Retina (tissue), 1 donor: ENCODE data around the gene ANKRD13D.

ENCODE experiments used
- DNase-seq: peaks from one replicate; pipeline ENCODE4 v3.0.0-alpha.2; 2016

Gene ANKRD13D

GRCh38 chr11:67262731-67263675 lies 26.1 kb upstream of the ANKRD13D start:
- DNase-seq, result peak; percentile 82

- no peak for DNase-seq
Measured at GRCh38 chr11:67264260-67264659, 24.8 kb upstream of the ANKRD13D start.

GRCh38 chr11:67264877-67265632 lies 24.0 kb upstream of the ANKRD13D start:
- DNase-seq, result no peak

DNA sequence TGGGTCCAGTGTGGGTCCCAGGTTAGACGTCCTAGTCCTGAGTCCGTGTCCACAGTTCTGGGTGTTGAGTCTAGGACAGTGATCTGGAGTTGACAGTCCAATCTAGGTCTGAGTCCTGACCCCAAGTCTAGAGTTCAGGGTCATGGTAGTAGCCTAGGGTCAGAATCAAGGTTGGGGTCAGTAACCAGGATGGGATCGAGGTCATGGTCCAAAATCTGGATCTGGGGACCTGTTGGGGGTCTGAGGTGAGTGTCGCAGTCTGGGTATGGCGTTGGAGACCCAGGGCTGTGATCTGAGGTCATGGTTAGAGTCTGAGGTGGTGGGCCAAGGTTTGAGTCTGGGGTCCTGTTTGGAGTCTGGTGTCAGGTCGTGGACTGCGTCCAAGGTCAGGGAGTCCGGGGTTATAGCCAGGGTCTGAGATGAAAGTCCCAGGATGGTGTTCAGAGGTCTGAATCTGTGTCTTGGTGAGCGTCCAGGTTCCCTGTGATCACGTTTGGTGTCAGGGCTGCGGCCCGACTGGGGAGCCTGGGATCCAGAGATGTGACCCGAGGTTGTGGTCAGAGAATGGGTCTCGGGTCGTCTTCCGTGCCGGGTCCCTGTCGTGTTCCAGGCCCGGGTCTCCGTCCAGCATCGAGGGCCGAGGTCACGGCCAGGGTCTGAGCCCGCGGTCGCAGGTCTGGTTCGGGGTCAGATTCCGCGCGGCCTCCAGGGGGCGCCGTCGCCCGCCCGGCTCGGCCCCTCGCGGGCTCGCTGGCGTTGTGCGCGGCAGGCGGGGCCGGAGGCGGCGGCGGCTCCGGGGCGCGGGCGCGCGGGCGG lies 23.3 kb upstream of the ANKRD13D start:
- DNase-seq, result peak; percentile 84

GRCh38 chr11:67266449-67267187 lies 22.5 kb upstream of the ANKRD13D start, which contains the start of gene GRK2:
TSS of gene GRK2 (plus strand) at chr11:67266473. CDS start at chr11:67266700, 227 bp downstream.
- peak; percentile 30 for DNase-seq

GRCh38 chr11:67267188-67268080 lies 21.7 kb upstream of the ANKRD13D start:
- DNase-seq, result no peak

DNA sequence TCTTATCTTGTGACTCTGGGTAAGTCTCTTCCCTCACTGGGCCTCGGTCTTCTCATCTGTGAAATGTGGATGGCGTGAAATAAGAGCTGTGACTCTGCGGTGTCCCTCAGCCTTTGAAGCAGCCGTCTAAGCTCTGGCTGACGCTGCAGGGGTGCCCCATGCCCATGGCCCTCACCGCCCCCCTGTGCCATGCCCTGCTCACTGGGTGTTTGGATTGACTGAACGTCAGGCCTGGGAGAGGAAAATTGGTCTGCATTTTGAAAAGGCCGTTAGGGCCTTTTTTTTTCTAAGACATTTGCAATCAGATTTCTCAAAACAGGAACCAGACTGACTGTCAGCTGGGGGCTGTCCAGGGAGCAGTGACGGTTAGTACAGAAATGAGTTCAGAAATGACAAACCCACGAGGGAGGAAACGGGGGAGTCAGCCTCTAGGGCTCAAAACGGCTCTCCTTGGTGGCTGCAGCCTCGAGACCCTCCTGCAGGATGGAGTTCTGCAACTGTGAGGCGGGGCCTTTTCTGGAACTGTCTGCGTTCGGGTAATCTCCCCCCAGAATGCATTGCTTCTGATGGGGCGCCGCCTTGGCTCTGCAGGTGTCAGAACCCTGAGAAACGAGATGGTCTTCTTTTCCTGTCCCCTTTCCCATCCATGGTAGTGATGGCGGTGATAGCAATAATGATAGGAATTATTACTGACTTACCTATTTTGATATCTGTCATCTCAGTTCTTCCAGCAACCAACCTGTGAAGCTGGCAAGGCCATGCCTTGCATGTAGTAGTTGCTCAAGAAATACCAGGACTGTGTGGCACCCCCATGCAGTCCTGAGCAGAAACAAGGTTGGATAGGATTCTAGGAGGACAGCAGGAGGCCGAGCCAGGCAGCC lies 20.8 kb upstream of the ANKRD13D start:
- DNase-seq, result no peak

GRCh38 chr11:67268962-67269268 lies 20.2 kb upstream of the ANKRD13D start:
- no peak for DNase-seq

- DNase-seq, result no peak
Measured at GRCh38 chr11:67269401-67270255, 19.5 kb upstream of the ANKRD13D start.

DNA sequence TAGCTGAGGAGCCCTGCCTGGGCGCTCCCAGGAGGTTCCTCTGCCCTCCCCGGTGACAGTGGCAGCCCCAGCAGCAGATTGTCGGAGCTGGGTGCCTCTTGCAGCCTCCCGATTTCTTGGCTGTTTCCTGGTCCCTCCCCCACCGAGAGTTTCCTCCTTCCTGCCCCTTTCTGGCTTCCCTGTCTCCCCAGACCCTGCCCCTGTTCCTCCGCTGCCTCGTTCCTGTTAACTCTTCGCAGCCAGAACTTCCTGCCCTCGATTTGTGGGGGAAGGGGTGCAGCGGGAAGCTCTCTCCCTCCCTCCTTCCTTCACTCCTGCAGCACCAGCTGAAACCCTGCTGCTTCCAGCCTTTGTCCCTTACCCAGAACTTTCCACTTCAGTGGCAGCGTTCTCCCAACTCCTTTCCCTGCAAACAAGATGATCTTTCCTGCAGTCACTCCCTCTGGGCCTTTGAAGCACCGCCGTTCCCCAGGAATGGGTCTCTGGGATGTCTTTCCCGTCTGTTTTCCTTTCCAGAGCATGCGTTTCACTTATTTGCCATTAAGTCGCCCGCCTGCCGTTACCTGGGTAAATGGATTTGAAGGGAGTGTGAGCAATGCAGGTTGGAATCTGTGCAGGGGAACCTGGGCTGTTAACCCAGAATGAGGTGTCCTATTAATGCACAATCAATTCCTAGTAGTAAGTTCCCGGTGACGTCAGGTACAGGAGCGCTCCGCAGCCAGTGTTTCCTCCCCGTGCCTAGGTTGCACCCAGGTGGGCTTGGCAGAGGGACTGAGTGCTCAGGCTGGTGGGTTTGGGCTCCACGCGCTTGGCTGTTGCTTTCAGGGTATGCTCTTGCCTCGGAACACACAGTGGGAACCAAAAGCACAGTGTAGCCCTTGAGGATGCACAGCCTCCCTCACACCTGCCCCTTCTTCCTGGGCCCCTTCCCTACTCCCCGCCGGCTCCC lies 18.6 kb upstream of the ANKRD13D start:
- peak; percentile 65 for DNase-seq

- DNase-seq, result no peak
Measured at GRCh38 chr11:67271205-67271540, 17.9 kb upstream of the ANKRD13D start.

DNA sequence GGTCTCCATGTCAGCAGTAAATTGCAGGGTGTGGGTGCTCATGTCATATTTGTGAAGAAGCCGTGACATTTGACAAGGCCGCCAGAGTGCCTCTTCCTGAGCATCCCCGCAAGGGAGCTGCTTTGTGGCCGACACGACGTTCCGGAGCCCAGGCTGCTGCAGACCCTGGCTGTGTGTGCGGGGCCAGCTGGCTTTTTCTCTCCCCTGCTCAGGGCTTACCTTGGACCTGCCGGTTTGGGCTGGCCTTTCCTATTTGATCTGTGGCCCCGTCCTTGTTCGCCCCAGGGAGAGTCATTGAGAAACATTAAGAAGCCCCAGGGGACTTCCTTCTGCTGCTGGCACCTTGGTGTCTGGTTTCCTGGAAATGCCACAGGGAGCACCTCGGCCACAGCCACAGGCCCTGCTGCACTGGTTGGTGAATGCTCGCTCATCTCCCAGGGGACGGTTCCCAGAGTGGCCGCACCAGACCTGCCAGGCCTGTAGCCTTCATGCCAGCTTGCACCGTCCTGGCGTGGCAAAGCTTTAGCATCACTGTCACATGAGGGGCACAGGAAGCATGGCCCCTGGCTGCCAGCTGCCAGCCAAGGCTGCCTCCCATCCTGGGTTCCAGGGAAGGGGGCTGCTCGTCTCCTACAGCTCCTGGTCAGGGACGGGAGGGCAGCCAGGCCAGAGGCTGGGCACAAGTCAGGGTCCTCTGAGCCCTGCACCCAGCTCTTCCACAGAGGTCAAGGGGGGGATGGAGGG lies 17.4 kb upstream of the ANKRD13D start:
- peak; percentile 43 for DNase-seq

- no peak for DNase-seq
Measured at GRCh38 chr11:67272327-67273259, 16.5 kb upstream of the ANKRD13D start.

DNA sequence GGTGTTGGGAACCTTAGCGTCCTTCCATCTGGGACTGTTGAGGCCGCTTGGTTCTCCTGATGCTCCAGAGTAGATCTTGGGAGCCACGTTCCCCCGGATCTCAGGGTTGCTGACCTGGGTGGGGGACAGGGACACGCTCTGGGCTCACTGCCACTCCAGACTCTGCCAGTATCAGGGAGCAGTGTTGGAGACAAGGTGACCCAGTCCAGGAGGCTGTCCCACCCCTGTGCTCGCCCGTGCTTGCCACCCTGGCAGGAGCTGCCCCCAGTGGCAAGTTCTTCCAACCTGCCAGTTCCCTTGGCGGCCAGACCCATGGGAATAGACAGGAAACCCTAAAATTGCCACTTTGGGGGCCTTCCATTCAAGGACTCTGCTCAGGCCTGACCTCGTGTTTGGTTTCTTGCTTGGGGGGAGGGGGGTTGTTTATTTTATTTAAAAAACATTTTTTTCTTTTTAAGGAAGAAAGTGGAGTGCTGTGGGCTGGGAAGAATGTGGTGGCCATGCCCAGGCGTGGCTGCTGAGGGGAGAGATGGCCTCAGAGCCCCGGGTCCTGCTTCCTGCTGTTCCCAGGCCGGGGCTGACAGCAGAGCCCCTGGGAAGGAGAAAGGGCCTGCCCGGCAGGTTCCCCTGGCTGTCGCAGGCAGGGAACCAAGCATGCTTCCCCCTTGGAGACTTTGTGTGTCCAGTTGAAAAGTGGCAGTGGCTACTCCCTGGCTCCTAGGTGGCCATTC lies 15.7 kb upstream of the ANKRD13D start:
- no peak for DNase-seq
